ENCODE measurements around the gene UPK1B.
"Not testable (repeated sequence)": the region's sequence is repeated elsewhere in the genome, so short reads cannot be mapped to it uniquely, and the experiment has no call there.

UPK1B gene

GRCh38 chr3:119156868-119157267 lies 16.5 kb upstream of the UPK1B start:
- Mint-ChIP-seq H3K27ac (no peak overlapping the region), H3K4me3 (no peak overlapping the region), H3K9me3 (peaks cover 31% of the 10 kb centered on the region), H3K36me3 (ENCODE audit: low read depth) (no peaks in the 10 kb centered on the region), H3K27me3 (ENCODE audit: low read depth) (peaks cover 4% of the 10 kb centered on the region), H3K4me1 (ENCODE audit: low read depth) (no peaks in the 10 kb centered on the region)
- DNase-seq (ENCODE audit: low spot score) = no peak

DNA sequence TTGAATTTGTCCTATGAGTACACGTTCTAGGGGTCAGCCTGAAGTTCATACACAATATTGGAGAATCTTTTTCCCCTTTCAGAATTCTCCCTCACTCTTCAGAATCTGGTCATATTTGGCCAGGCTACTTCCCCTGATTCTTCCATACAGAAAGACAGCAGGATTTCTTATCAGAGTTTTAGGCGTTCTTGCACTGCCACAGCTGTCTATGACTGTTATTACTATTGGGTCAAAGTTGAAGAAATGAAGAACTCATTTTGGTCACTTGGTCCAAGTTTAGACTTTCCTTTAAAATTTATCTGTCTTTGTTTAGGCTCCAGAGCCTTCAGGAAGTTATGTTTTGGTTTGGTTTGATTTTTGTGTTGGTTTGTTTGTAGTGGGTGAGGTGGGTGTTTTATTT lies 15.4 kb upstream of the UPK1B start:
- H3K27me3 Mint-ChIP-seq (ENCODE audit: low read depth) = peaks cover 5% of the 10 kb centered on the region
- no peak overlapping the region for H3K4me3 Mint-ChIP-seq
- H3K27ac Mint-ChIP-seq = no peak overlapping the region
- DNase-seq (ENCODE audit: low spot score) = no peak
- H3K4me1 Mint-ChIP-seq (ENCODE audit: low read depth) = no peaks in the 10 kb centered on the region
- peaks cover 32% of the 10 kb centered on the region for H3K9me3 Mint-ChIP-seq
- H3K36me3 Mint-ChIP-seq (ENCODE audit: low read depth) = no peaks in the 10 kb centered on the region

DNA sequence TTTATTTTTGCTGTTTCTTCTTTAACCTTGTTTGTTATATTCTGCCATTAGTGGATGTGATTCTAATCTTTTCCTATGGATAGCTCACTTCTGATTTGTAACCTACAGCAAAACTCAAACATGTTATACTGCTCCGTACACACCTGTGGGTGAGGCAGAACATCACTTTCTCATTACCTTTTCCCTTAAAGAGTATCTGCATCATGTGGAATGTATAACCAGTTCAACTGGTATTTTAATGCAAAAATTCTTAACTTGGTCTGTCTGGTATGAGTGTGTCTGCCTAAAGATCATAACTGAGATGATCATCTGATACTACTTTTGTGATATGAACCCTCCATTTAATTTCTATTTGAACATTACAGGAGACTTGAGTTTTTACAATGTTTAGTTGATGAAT lies 13.0 kb upstream of the UPK1B start:
- Mint-ChIP-seq H3K9me3 (peaks cover 8% of the 10 kb centered on the region), H3K36me3 (ENCODE audit: low read depth) (no peaks in the 10 kb centered on the region), H3K4me3 (no peak overlapping the region), H3K27ac (no peak overlapping the region), H3K27me3 (ENCODE audit: low read depth) (peaks cover 5% of the 10 kb centered on the region), H3K4me1 (ENCODE audit: low read depth) (no peaks in the 10 kb centered on the region)
- DNase-seq (ENCODE audit: low spot score) = no peak

GRCh38 chr3:119160815-119161214 lies 12.6 kb upstream of the UPK1B start:
- peaks cover 7% of the 10 kb centered on the region for H3K9me3 Mint-ChIP-seq
- H3K36me3 Mint-ChIP-seq (ENCODE audit: low read depth) = no peaks in the 10 kb centered on the region
- H3K4me3 Mint-ChIP-seq = no peak overlapping the region
- DNase-seq (ENCODE audit: low spot score) = no peak
- H3K27ac Mint-ChIP-seq = no peak overlapping the region
- H3K27me3 Mint-ChIP-seq (ENCODE audit: low read depth) = peaks cover 5% of the 10 kb centered on the region
- no peaks in the 10 kb centered on the region for H3K4me1 Mint-ChIP-seq (ENCODE audit: low read depth)

GRCh38 chr3:119161240-119161639 lies 12.2 kb upstream of the UPK1B start:
- H3K4me3 Mint-ChIP-seq = no peak overlapping the region
- peaks cover 5% of the 10 kb centered on the region for H3K27me3 Mint-ChIP-seq (ENCODE audit: low read depth)
- H3K9me3 Mint-ChIP-seq = peaks cover 7% of the 10 kb centered on the region
- no peak overlapping the region for H3K27ac Mint-ChIP-seq
- no peak for DNase-seq (ENCODE audit: low spot score)
- no peaks in the 10 kb centered on the region for H3K36me3 Mint-ChIP-seq (ENCODE audit: low read depth)
- no peaks in the 10 kb centered on the region for H3K4me1 Mint-ChIP-seq (ENCODE audit: low read depth)

DNA sequence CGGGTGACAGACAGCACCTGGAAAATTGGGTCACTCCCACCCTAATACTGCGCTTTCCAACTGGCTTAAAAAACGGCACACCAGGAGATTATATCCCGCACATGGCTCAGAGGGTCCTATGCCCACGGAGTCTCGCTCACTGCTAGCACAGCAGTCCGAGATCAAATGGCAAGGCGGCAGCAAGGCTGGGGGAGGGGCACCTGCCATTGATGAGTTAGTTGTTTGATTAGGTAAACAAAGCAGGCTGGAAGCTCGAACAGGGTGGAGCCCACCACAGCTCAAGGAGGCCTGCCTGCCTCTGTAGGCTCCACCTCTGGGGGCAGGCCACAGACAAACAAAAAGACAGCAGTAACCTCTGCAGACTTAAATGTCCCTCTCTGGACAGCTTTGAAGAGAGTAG lies 8.7 kb upstream of the UPK1B start:
- H3K4me1 Mint-ChIP-seq (ENCODE audit: low read depth); H3K36me3 Mint-ChIP-seq (ENCODE audit: low read depth); DNase-seq (ENCODE audit: low spot score); H3K27ac Mint-ChIP-seq; H3K27me3 Mint-ChIP-seq (ENCODE audit: low read depth); H3K9me3 Mint-ChIP-seq; H3K4me3 Mint-ChIP-seq: not testable (repeated sequence)

GRCh38 chr3:119170821-119171220 lies 2.6 kb upstream of the UPK1B start:
- H3K27ac Mint-ChIP-seq = no peak overlapping the region
- H3K4me1 Mint-ChIP-seq (ENCODE audit: low read depth) = no peaks in the 10 kb centered on the region
- peaks cover under 1% of the 10 kb centered on the region for H3K9me3 Mint-ChIP-seq
- peaks cover 6% of the 10 kb centered on the region for H3K27me3 Mint-ChIP-seq (ENCODE audit: low read depth)
- no peak for DNase-seq (ENCODE audit: low spot score)
- H3K4me3 Mint-ChIP-seq = no peak overlapping the region
- no peaks in the 10 kb centered on the region for H3K36me3 Mint-ChIP-seq (ENCODE audit: low read depth)

- no peak for DNase-seq (ENCODE audit: low spot score)
- no peaks in the 10 kb centered on the region for H3K36me3 Mint-ChIP-seq (ENCODE audit: low read depth)
- peaks cover 8% of the 10 kb centered on the region for H3K27me3 Mint-ChIP-seq (ENCODE audit: low read depth)
- H3K4me1 Mint-ChIP-seq (ENCODE audit: low read depth) = no peaks in the 10 kb centered on the region
- no peaks in the 10 kb centered on the region for H3K9me3 Mint-ChIP-seq
- H3K4me3 Mint-ChIP-seq = no peak overlapping the region
- no peak overlapping the region for H3K27ac Mint-ChIP-seq
Observed at GRCh38 chr3:119175872-119176756, 2.7 kb downstream of the UPK1B start.

DNA sequence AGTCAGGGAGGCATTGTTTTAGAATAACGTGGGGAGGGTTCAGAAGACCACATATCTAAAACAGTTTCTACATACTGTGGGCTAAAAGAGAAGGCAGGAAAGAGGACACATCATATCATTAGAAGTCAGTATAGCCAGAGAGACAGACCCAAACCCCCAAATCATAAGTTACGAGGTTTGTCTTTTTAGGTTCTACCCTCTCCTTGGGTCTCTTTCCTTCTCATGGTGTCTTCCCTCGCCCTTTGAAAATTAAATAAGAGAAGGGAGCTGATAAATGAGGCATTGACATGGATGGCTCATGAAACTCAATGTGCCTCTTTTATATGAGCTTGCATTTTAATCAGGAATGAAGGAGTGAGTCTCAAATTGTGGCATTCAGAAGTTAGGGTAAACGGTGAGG lies 3.4 kb downstream of the UPK1B start:
- Mint-ChIP-seq H3K4me3 (no peak overlapping the region), H3K27me3 (ENCODE audit: low read depth) (peaks cover 8% of the 10 kb centered on the region), H3K36me3 (ENCODE audit: low read depth) (no peaks in the 10 kb centered on the region)

GRCh38 chr3:119177321-119177720 lies 3.9 kb downstream of the UPK1B start:
- no peaks in the 10 kb centered on the region for H3K36me3 Mint-ChIP-seq (ENCODE audit: low read depth)
- H3K9me3 Mint-ChIP-seq = no peaks in the 10 kb centered on the region
- H3K27ac Mint-ChIP-seq = no peak overlapping the region
- no peak overlapping the region for H3K4me3 Mint-ChIP-seq
- no peak for DNase-seq (ENCODE audit: low spot score)
- H3K27me3 Mint-ChIP-seq (ENCODE audit: low read depth) = peaks cover 8% of the 10 kb centered on the region
- H3K4me1 Mint-ChIP-seq (ENCODE audit: low read depth) = no peaks in the 10 kb centered on the region

More for the DNA sequence above, 3.4 kb downstream of the UPK1B start:
- no peak overlapping the region for H3K27ac Mint-ChIP-seq
- no peaks in the 10 kb centered on the region for H3K9me3 Mint-ChIP-seq
- no peaks in the 10 kb centered on the region for H3K4me1 Mint-ChIP-seq (ENCODE audit: low read depth)
- no peak for DNase-seq (ENCODE audit: low spot score)

GRCh38 chr3:119181765-119182164 lies 8.4 kb downstream of the UPK1B start:
- Mint-ChIP-seq H3K9me3 (no peaks in the 10 kb centered on the region), H3K4me1 (ENCODE audit: low read depth) (no peaks in the 10 kb centered on the region), H3K4me3 (no peak overlapping the region), H3K27me3 (ENCODE audit: low read depth) (peaks cover 2% of the 10 kb centered on the region), H3K27ac (no peak overlapping the region), H3K36me3 (ENCODE audit: low read depth) (no peaks in the 10 kb centered on the region)
- DNase-seq (ENCODE audit: low spot score) = no peak

GRCh38 chr3:119184111-119184510 lies 10.7 kb downstream of the UPK1B start:
- no peak overlapping the region for H3K27ac Mint-ChIP-seq
- H3K4me1 Mint-ChIP-seq (ENCODE audit: low read depth) = no peaks in the 10 kb centered on the region
- no peaks in the 10 kb centered on the region for H3K36me3 Mint-ChIP-seq (ENCODE audit: low read depth)
- no peak for DNase-seq (ENCODE audit: low spot score)
- no peak overlapping the region for H3K4me3 Mint-ChIP-seq
- no peaks in the 10 kb centered on the region for H3K27me3 Mint-ChIP-seq (ENCODE audit: low read depth)
- H3K9me3 Mint-ChIP-seq = no peaks in the 10 kb centered on the region

- Mint-ChIP-seq H3K36me3 (ENCODE audit: low read depth) (no peaks in the 10 kb centered on the region), H3K9me3 (no peaks in the 10 kb centered on the region), H3K27me3 (ENCODE audit: low read depth) (no peaks in the 10 kb centered on the region), H3K4me1 (ENCODE audit: low read depth) (no peaks in the 10 kb centered on the region), H3K4me3 (no peak overlapping the region), H3K27ac (no peak overlapping the region)
- no peak for DNase-seq (ENCODE audit: low spot score)
Observed at GRCh38 chr3:119184796-119185570, 11.6 kb downstream of the UPK1B start.

DNA sequence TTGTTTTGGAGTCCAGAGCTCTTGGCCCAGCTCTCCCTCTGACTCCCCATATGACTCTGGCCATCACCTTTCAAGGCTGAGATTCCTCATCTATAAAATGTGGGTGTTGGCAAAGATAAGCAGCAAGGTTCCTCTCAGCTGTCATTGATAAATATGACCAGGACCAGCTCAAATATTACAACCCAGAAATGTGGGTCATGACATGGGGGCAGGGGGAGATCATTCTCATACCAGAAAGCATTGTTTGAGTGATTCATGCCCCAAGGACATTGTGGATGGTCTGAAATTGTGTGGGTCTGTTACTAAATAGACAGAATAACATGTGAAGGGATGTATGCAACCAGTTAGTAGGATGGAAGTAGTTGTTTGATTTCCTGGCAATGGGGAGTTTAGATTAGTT lies 13.9 kb downstream of the UPK1B start:
- DNase-seq (ENCODE audit: low spot score) = no peak
- H3K27ac Mint-ChIP-seq = no peak overlapping the region

More for the DNA sequence above, 13.9 kb downstream of the UPK1B start:
- Mint-ChIP-seq H3K27me3 (ENCODE audit: low read depth) (no peaks in the 10 kb centered on the region), H3K9me3 (no peaks in the 10 kb centered on the region), H3K36me3 (ENCODE audit: low read depth) (no peaks in the 10 kb centered on the region), H3K4me1 (ENCODE audit: low read depth) (no peaks in the 10 kb centered on the region), H3K4me3 (no peak overlapping the region)

Data from T-helper 2 cell treated with Interferon-gamma antibody and Interleukin-4, amounts not matched to agents 5 μg/mL and 100 μg/mL, for 36 hours (primary cell).